DMS 273 (cell line): ENCODE results near the gene GRK7.
"Not testable (repeated sequence)": the region's sequence is repeated elsewhere in the genome, so short reads cannot be mapped to it uniquely, and the experiment has no call there.

Experiments
- DNase-seq: peaks from one replicate; lab custom pipeline; 2025; ENCODE audit not compliant: unreplicated experiment; lab: John Stamatoyannopoulos, UW

The GRK7 gene

DNA sequence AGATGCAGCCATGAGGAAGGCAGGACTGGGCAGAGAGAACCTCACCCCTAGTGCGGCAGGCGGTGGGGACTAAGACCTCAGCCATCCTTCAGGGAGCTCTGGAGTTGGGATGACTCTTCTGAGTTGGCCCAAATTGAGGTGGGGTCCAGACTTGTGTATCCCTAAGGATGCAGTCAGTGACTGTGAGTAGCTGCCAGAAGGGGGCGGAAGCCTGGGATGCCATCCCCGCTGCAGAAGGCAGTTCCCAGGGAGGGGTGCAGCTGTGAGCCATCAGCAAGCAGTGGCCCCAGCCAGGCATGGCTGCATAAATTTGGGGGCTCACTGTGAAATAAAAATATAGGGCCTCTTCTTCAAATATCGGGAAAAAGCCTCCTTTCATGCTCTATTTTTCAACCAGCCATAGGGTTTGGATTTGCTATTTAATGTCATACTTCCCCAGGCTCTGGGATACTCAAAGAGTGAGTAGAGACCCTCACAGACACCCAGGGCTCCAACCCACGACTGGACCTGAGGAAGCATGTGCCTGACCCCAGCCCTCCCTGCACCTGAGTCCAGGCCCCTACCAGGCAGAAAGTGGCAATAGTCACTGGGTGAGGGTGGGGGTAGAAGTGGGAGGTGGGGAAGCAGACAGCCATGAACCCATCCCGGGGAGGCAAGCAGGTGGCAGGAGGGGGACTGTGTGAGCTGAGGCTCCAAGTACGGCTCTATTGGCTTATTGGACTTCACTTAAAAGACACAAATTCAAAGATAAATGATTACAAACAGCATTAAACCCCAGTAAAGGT lies 30.5 kb downstream of the GRK7 start:
- DNase-seq, result no peak

DNA sequence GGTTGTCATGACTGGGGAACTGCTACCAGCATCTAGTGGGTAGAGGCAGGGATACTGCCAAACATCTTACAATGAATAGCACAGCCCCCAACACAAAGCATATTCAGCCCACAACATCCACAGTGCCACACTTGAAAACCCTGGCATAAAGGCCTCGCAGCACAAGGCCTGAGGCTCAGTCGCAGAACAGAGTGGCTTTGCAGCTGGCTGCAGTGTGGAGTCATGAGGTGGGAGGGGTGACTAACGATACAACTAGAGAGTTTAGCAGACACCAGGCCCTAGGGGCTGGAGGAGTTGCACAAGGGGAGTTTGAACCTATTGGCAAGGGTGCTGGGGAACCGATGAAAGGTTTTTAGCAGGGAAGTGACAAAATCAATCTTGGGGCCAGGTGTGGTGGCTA lies 32.1 kb downstream of the GRK7 start:
- no peak for DNase-seq

DNA sequence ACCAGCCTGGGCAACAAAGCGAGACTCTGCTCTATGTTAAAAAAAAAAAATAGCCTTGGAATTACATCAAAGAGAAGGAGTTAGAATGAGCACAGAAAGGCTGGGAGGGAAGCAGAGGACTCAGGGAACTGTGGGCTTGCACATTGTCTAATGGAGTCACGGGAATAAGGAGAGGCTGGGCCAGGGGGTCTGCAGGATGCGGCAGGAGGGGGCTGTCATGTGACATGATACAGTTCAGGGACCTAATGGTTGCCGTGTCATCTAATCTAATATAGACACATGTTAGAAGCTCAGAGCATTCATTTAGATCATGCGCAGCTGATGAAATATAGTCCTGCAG lies 32.5 kb downstream of the GRK7 start:
- no peak for DNase-seq

DNA sequence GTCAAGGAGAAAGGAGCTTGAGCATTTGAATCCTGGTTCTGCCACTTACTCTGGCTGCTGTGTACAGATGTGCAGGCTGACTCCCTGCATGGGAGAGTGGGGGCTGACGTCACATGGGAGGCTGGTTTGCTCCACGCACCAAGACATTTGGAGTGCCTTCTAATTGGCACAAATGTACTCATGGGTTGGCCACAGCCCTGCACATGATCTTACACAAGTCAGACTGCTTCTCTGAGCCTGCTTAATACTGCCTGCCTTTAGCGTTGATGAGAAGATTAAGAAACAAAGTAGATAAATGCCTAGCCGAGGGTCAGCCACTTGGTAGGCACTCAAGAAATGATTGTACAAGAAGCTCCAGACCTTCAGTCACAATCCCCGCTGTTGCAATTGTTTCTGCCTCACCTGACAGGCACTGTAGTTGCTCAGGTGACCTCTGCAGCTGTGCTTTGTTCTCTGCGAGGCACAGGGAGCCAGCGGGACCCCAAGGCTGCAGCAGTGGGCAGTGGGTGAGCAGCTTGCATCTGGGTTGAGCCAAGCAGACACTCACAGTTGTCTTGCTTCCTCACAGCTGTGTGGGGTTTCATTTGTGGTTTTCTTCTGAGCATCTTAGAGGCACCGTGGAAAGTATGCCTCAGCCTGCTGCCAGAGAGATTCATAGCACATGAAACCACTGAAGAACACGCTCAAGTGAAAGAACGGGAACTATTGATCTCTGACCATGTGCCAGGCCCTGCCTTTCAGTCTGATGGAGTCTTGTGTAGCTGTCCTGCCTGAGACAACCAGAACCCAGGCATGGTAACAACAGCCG lies 33.1 kb downstream of the GRK7 start:
- no peak for DNase-seq

DNA sequence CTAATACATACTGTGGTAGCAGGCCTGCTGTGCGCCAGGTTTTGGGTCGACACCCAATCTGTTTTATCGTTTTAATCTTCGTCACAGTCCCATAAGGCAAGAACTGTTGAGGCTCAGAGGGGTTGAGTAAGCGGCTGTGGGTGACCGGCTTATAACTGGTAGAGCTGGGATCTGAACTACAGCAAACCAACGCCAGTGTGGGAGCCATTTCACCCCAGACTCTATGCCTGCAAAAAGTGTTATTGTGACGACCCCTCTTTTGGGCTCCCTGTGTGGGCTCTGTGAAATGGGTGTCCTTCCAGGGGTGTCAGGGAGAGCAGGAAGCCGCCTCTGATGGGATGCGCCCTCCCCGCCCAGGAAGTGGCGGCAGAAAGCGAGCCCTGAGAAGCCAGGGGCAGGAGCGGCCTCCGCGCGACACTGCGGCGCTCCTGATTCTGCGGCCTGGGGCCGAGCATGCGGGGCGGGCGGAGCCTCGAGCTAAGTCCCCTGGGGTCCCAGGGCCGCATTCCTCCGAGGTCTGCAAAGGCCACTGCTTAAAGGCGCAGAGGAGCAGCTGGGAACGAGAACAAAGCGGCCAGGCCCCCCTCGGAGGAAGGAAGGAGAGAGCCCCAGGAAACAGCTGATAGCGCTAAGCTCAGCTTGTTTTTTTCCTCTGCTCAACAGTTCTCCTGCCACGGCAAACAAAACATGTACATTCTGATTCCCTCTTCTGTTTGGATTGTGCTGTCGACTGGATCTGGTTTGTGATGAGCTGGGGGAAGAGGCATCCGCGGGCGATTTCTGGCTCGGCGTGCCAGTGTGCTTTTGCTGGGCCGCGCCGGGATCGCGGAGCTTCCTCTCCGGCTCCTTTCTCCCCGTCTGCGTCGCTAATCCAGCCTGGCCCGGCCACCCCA lies 33.9 kb downstream of the GRK7 start:
- no peak for DNase-seq

DNA sequence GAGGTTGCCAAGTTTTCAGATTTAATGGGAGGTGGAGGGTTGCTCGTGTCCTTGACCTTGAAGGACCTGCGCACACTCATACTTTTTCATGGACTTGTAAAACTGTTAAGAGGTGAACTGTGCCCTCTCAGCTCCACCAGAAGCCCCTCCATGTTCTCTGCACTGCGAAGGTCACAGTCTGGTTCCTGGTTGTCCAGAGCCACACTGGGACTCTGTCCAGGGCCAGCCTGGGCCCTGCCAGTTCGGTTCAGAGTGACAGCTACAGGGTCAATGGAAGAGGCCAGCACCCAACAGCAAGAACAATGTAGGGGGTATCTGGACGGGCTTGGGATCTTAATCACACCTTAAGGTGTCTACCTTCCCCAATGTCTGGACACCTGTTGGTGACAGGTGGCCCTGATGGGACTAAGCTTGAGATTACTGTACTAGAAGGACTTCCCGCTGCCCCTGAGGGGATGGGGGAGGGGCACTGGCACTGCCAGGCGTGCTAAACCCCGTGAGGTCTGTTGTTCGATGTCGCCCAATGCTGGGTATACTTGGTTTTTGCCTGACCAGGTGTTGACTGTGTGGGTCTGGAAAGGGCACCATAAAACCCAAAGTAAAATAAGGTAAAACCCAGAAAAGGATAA lies 34.7 kb downstream of the GRK7 start:
- DNase-seq, result no peak

DNA sequence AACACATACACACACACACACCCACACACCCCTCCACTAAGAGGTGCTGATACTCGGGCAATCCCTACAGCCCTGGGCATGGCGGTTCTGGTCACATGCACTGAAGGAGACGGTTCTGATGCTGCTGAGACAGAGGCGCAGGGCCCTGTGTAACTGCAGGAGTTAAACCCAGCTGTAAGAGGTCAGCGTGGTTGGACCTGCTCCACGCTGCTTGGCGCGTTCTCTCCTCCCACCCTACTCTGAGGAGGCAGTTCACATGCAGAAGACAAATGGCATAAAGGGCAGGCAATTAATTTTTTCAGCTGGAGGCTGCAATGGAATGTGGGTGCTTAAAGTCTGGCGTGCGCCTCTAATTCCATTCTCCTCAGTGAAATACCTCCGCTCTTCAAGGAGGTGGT lies 35.2 kb downstream of the GRK7 start:
- DNase-seq, result no peak

DNA sequence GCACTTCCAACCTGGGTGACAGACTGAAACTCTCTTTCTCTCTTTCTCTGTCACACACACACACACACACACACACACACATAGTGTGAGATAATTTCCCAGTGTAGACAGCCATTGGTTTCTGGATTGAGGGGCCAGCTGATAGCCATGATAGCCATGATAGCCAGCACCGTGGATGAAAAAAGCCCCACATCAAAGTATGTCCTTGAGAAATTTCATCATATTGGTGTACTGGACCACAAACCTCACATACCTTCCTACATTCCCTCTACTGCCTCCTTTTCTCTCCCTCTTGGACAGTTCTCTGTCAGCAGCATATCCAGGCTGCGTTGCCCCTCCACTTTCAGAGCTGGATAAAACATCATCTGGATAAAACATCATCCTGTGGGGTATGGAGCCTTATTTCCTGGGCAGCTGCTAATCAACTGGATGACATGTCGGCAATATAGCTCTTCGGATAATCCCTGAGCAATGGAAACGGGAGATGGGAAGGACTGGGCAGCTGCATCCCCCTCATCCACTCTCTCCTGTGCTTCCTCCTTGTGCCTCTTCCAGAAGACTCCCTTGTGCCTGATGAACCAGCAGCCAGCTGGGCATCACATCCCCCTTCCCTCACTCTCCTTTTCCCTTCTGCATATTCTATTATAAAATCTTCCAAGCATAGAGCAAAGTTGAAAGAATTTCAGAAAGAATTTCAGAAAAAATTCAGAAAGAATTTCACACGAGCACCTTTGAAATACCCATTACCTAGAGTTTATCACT lies 39.3 kb downstream of the GRK7 start:
- DNase-seq, result no peak

DNA sequence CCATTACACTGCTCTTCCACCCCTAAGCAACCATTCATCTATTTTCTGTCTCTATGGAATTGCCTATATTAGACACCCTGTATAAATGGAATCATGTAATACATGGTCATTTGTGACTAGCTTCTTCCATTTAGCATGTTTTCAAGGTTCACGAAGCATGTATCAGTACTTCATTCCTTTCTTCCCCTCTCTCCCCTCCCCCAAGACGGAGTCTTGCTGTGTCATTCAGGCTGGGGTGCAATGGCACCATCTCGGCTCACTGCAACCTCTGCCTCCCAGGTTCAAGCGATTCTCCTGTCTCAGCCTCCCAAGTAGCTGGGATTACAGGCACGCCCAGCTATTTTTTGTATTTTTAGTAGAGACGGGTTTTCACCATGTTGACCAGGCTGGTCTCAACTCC lies 40.3 kb downstream of the GRK7 start:
- DNase-seq, result not testable (repeated sequence)

DNA sequence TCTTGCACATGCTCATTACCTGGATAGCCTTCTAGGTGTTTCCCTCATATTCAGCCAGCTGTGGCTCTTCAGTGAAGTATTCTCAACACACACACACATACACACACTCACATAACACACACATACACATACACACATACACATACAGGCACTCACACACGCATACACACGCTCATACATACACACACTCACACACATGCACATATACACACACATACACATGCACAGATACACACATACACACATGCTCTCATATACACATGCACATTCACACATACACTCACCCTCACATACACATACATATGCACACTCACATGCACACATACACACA lies 41.2 kb downstream of the GRK7 start:
- no peak for DNase-seq

DNA sequence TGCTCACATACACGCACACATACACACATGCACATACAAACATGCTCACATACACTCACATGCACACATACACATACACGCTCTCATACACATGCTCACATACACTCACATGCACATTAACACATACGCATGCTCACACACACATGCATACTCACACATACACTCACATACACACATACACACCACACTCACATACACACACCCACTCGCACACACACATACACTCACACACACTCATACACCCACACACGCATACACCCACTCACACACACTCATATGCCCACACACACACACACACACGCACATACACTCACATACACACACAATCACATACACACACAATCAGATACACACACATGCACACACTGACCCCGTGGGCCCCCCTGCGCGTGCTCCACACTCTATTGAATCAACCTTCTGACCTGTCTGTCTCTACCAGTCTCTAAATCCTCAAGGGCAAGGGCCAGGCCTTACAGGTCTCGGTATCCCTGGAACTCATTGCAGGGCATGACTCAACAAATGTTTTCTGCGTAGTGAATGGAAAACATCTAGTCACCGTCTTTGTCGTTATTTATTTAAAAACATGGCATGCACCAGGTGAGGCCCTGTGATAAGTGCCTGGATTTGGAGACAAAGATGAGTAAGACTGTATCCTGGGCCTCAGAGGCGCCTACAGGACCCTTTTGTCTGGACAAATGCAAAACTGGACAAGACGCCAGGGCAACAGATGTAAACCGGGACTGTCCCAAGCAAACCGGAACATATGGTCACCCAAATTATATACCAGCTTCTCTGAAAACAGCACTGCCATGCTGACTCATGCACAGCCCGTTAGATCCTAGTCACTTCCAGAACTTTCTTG lies 41.8 kb downstream of the GRK7 start:
- peak; percentile 64 for DNase-seq

DNA sequence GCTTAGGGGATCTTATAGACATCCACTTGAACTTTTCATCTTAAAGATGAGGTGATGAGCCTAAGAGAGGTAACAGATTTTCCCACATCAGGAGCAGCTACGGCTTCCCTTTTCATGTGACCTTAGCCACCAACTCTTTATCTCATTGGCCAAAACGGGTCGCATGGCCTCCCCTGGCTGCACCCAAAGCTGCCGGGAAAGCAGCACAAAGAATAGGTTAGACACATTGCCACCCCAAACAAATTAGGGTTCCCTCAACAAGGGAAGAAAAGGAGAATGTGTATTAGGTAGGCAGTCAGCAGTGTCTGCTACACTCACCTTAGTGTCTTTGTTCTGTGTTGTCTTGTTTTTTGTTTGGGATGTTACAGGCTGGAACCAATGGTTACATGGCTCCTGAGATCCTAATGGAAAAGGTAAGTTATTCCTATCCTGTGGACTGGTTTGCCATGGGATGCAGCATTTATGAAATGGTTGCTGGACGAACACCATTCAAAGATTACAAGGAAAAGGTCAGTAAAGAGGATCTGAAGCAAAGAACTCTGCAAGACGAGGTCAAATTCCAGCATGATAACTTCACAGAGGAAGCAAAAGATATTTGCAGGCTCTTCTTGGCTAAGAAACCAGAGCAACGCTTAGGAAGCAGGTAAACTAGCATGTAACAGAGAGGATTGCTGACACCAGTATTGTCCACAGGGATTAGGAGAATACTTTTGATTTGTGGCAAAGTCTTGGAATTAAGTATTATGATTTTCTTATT lies 44.2 kb downstream of the GRK7 start:
- DNase-seq, result no peak

DNA sequence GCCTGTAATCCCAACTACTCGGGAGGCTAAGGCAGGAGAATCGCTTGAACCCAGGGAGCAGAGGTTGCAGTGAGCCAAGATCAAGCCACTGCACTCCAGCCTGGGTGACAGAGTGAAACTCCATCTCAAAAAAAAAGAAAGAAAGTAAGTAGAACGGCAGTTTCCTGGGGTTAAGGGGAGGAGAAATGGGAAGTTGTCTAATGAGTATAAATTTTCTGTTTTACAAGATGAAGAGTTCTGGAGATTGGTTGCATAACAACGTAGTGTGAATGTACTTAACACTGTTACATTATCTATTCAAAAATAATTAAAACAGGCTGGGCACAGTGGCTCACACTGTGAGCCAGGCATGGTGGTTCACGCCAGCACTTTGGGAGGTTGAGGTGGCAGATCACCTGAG lies 45.4 kb downstream of the GRK7 start:
- DNase-seq, result no peak

DNA sequence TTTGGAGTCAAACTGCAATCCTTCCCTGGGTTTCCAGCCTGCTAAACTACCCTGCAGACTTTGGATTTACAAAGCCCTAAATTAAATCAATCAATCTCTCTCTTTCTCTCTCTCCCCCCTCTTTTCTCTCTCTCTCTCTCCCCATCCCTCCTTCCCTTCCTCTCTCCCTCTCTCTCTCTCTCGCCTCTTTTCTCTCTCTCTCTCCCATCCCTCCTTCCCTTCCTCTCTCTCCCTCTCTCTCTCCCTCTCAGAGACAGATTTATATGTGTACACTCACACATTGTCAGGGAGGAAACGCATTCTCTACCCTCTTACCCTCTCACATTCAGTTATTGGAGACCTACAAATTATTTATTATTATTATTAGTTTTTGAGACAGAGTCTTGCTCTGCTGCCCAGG lies 47.0 kb downstream of the GRK7 start:
- no peak for DNase-seq

DNA sequence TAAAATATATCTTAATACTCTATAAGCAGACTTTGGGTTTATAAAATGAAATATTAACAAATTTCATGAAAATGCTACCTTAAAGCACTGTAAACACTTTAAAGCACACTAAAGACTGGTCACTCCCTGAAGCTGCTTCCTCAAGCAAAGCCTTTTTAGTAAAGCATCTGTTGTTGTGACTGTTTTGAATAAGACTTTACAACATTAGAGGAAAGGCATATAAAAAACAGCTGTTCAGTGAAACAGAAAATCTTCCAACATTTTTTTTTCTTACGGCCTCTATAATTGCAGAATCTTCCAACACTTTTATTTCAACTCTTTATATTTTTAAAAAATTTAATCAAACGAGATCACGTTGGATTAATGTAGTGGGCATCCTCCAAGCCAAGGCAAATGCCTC lies 48.1 kb downstream of the GRK7 start:
- DNase-seq, result peak; percentile 42

DNA sequence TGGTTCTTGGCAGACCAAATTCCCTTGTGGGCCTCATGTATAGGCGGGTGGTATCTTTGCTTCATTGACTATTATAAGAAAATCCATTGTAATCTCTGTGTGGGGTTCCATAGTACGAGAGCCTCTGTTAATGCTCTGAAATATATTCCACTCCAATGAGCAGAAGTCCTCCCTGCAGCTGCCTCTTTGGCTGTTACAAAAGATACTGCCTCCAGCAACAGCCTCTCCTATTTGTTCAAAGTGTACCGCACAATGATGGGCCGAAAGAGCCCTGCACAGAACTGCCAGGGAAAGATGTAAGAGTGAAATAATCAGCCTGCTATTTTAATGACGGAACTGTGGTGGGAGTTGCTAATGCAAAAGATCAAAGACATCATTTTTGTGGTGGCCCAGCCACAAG lies 48.9 kb downstream of the GRK7 start:
- DNase-seq, result no peak

DNA sequence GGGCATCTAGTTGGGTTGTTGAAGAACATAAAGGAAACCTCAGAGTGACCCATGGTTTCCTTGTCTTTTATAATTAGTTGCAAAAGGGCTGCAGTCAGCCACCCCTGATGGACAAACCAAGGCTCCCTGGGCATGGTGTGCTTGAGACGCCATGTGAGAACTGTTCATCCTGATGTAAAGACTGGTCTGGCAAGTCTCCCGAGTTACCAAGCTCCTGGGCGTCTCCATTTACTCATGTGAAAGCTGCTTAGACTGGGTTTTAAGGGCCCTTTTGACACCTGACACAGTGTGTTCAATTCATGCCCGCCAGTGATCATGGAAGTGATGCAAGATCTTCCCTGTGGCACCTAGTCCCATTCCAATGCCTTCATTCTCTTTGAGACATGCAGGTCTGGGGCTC lies 49.4 kb downstream of the GRK7 start:
- DNase-seq, result no peak
